PC-9 (cell line): Measurements from ENCODE around the gene KIZ. TPM values are rescaled to one million over a fixed set of nuclear protein-coding genes. Genes with fewer than 3 reads are reported as not detected.

Experiments
- BruUV-seq: library from RNA; stranded (reverse); fragments of 400-500 nt; replicated peaks from 2 replicates; lab custom pipeline; 2021; lab: Mats Ljungman, UMichigan
- CTCF ChIA-PET: fragments of 300-600 bp; sonication (Branson Sonifier 250); formaldehyde crosslinking; loops from one replicate; lab custom pipeline; 2022; ENCODE audit warnings: antibody characterized with exemption; lab: Charles Lee
- POLR2A ChIA-PET: fragments of 300-600 bp; sonication (Branson Sonifier 250); formaldehyde crosslinking; loops from one replicate; lab custom pipeline; 2022; ENCODE audit warnings: antibody characterized with exemption; ENCODE audit not compliant: unreplicated experiment; lab: Charles Lee
- DNase-seq, 2 experiments: peaks; one replicate each; pipeline versions ENCODE4 v3.0.0 to v3.0.0-alpha.2; 2015 to 2022; ENCODE audit warnings: mixed read lengths in 1 of 2
- H2AFZ ChIP-seq: fragments of 200-600 bp; sonication (generic); 2 replicates; pipeline ENCODE4 v1.8.1; 2017; ENCODE audit warnings: antibody characterized with exemption
- H3F3A ChIP-seq: fragments of 200-600 bp; sonication (generic); 2 replicates; pipeline ENCODE4 v1.8.1; 2017; ENCODE audit warnings: antibody characterized with exemption, mild to moderate bottlenecking, low read depth; ENCODE audit not compliant: insufficient read depth
- H3K27ac ChIP-seq: fragments of 200-600 bp; sonication (generic); 2 replicates; pipeline ENCODE4 v1.6.1; 2016; ENCODE audit warnings: mixed run types
- H3K27me3 ChIP-seq: fragments of 200-600 bp; sonication (generic); 2 replicates; pipeline ENCODE4 v1.6.1; 2016; ENCODE audit warnings: low read depth, mixed run types; ENCODE audit not compliant: insufficient read depth
- H3K36me3 ChIP-seq: fragments of 200-600 bp; sonication (generic); 2 replicates; pipeline ENCODE4 v1.6.1; 2016; ENCODE audit warnings: low read depth, mixed run types
- H3K4me1 ChIP-seq: fragments of 200-600 bp; sonication (generic); replicated peaks from 2 replicates; pipeline ENCODE4 v1.6.1; 2016; ENCODE audit warnings: mixed run types; ENCODE audit not compliant: insufficient read depth
- H3K4me2 ChIP-seq: fragments of 200-600 bp; sonication (generic); 2 replicates; pipeline ENCODE4 v1.6.1; 2017; ENCODE audit warnings: mixed run types
- H3K4me3 ChIP-seq: fragments of 200-600 bp; sonication (generic); 2 replicates; pipeline ENCODE4 v1.6.1; 2016; ENCODE audit warnings: mixed run types
- H3K79me2 ChIP-seq: fragments of 200-600 bp; sonication (generic); 2 replicates; pipeline ENCODE4 v1.6.1; 2017; ENCODE audit warnings: low read depth, mixed run types
- H3K9me2 ChIP-seq: fragments of 200-600 bp; sonication (generic); 2 replicates; pipeline ENCODE4 v1.8.1; 2017; ENCODE audit warnings: mild to moderate bottlenecking; ENCODE audit not compliant: insufficient read depth
- H3K9me3 ChIP-seq: fragments of 200-600 bp; sonication (generic); 2 replicates; pipeline ENCODE4 v1.8.1; 2016; ENCODE audit warnings: low read depth; ENCODE audit not compliant: insufficient read depth
- H4K20me1 ChIP-seq: fragments of 200-600 bp; sonication (generic); 2 replicates; pipeline ENCODE4 v1.8.1; 2017; ENCODE audit not compliant: insufficient read depth
- EZH2 ChIP-seq: fragments of 200-600 bp; sonication (generic); IDR thresholded peaks from 2 replicates; pipeline ENCODE4 v1.8.0; 2017; ENCODE audit warnings: antibody characterized with exemption, low read depth
- intact Hi-C: fragments of 100-400 bp; cut with micrococcal nuclease; formaldehyde crosslinking; loops from one replicate; pipeline ENCODE4 v1.10.0; 2022; ENCODE audit not compliant: unreplicated experiment
- total RNA-seq: library from RNA; stranded (reverse); gene quantifications from 2 replicates; pipeline ENCODE4 v1.2.3, GENCODE V29; 2021
- TF ChIP-seq, protein P1 (sequence below): fragments of 200-600 bp; sonication (generic); conservative IDR thresholded peaks from 2 replicates; pipeline ENCODE4 v1.6.1; 2017; ENCODE audit warnings: mixed run types, antibody characterized with exemption, mild to moderate bottlenecking, moderate library complexity

Gene KIZ
- total RNA-seq, 1 experiment from 2014 or later = 21.5 TPM

DNA sequence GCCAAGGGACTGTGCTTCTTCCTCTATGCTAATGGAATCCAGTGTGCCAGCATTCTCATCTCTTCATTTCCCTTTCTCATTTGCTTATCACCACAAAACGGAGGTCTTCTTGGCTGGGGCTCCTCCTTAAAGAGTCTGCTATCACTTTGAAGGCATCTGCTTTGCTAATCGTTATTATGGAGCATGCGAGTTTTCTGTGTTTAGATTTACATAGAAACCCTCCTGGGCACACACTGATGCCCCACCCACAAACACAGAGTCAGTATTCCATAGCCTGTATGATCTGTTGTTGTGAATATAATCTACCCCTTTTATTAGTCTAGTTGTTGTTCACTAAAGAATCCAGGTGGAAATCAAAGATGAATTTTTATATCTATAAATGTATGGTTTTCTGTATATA, 93.8 kb downstream of the KIZ start:
- no peak for DNase-seq
- Histone ChIP-seq H3F3A (no peaks in the 10 kb centered on the region), H3K27me3 (no peaks in the 10 kb centered on the region), H3K4me2 (no peak overlapping the region), H3K9me3 (no peaks in the 10 kb centered on the region), H3K36me3 (no peaks in the 10 kb centered on the region), H3K9me2 (no peaks in the 10 kb centered on the region), H2AFZ (no peak overlapping the region), H3K79me2 (no peaks in the 10 kb centered on the region), H4K20me1 (no peaks in the 10 kb centered on the region), H3K4me3 (no peak overlapping the region), H3K27ac (no peak overlapping the region), H3K4me1 (0 out of 2 replicates have a peak, but pooled peaks cover 2% of the 10 kb centered on the region)
- intact Hi-C loops = no loop called here
- ChIA-PET POLR2A (no interaction called here), CTCF (no interaction called here)
- BruUV-seq = no TSS peak
- TF ChIP-seq, protein P1, sequence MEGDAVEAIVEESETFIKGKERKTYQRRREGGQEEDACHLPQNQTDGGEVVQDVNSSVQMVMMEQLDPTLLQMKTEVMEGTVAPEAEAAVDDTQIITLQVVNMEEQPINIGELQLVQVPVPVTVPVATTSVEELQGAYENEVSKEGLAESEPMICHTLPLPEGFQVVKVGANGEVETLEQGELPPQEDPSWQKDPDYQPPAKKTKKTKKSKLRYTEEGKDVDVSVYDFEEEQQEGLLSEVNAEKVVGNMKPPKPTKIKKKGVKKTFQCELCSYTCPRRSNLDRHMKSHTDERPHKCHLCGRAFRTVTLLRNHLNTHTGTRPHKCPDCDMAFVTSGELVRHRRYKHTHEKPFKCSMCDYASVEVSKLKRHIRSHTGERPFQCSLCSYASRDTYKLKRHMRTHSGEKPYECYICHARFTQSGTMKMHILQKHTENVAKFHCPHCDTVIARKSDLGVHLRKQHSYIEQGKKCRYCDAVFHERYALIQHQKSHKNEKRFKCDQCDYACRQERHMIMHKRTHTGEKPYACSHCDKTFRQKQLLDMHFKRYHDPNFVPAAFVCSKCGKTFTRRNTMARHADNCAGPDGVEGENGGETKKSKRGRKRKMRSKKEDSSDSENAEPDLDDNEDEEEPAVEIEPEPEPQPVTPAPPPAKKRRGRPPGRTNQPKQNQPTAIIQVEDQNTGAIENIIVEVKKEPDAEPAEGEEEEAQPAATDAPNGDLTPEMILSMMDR = no peak
- TF ChIP-seq EZH2 = no peak

DNA sequence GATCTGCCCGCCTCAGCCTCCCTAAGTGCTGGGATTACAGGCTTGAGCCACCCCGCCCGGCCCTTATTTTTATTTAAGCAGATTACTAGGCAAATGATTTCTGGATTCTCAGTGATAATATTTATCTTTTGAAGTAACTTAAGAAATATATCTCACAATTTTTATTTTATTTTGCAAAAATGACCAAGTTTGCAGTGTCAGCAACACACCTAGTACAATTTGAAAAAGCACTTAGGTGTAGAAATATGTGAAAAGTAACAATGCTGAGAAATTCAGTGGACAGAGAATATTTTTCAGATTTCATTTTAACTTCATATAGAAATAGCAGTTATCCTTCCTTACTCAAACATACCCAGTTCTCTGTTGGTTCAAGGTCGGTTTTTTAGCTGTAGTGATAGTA, 98.3 kb downstream of the KIZ start:
- Histone ChIP-seq H3K4me2 (no peak overlapping the region), H3F3A (no peaks in the 10 kb centered on the region), H3K9me2 (no peaks in the 10 kb centered on the region), H3K36me3 (no peaks in the 10 kb centered on the region), H3K9me3 (no peaks in the 10 kb centered on the region), H4K20me1 (no peaks in the 10 kb centered on the region), H3K27ac (no peak overlapping the region), H3K4me3 (no peak overlapping the region), H3K27me3 (no peaks in the 10 kb centered on the region), H3K79me2 (no peaks in the 10 kb centered on the region), H2AFZ (no peak overlapping the region), H3K4me1 (no peaks in the 10 kb centered on the region)
- intact Hi-C loops = no loop called here
- no peak for DNase-seq
- TF ChIP-seq, protein P1 = no peak
- TF ChIP-seq EZH2 = no peak
- ChIA-PET CTCF (no interaction called here), POLR2A (no interaction called here)
- no TSS peak for BruUV-seq

DNA sequence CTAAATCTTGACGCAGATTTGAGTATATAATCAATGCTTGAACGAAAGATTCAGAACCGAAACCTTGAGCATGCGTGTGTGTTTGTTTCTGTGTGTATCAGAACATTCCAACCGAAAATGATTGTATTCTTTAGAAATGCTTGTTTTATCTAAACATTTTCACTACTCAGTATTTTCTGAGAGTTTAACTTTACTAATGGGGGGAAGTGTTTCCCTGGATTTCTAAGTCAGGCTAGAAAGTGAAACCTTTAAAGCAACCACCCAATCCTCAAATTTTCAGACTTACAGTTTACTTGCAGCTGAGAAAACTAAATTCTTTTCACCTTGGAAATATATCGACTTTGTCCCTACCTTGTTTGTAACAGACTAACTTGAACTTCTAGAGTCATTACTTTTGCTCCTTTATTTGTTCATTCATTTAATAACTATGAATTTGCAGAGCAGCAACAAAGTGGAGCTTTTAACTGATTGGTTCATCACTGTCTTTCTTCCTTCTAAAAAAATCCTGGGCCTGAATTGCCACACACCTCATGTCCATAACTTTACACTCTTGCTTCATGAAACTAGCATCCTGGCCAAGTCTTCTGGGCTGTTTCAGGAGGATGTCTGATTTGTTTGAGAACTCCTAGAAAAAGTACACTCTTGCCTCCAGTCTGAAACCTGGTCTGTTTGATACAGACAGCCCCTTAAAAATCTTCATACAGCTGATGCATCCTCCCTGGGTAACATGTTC, 99.5 kb downstream of the KIZ start:
- POLR2A ChIA-PET = no interaction called here
- TF ChIP-seq EZH2 = no peak
- TF ChIP-seq, protein P1 = no peak
- Histone ChIP-seq H3K4me3 (no peak overlapping the region), H3K9me2 (no peaks in the 10 kb centered on the region), H3K36me3 (no peaks in the 10 kb centered on the region), H3K27me3 (no peaks in the 10 kb centered on the region), H3F3A (no peaks in the 10 kb centered on the region), H3K9me3 (no peaks in the 10 kb centered on the region), H3K27ac (no peak overlapping the region), H4K20me1 (no peaks in the 10 kb centered on the region), H2AFZ (no peak overlapping the region), H3K4me2 (no peak overlapping the region), H3K4me1 (no peaks in the 10 kb centered on the region), H3K79me2 (no peaks in the 10 kb centered on the region)
- intact Hi-C loops = no loop called here
- DNase-seq = no peak
- CTCF ChIA-PET = interaction anchor here (0.6 kb wide), 1 partner anchor 10 kb away, joined by 3 read pairs; no protein-coding TSS in a partner anchor
- no TSS peak for BruUV-seq
